Fibroblast of pulmonary artery (primary cell): Measurements from ENCODE around the gene MAPK8IP1.

Source experiments
- DNase-seq: peaks from one replicate; pipeline ENCODE4 v3.0.0-alpha.2; 2010; ENCODE audit warnings: low read depth
- H3K4me3 ChIP-seq: replicated peaks from 2 replicates; pipeline ENCODE4 v1.5.1; 2011; ENCODE audit warnings: low read depth, mild to moderate bottlenecking, control low read depth, low read length, moderate library complexity
- TF ChIP-seq, protein P1 (sequence below): IDR thresholded peaks from 2 replicates; pipeline ENCODE4 v1.5.1; 2011; ENCODE audit warnings: mild to moderate bottlenecking, control low read depth, low read length, inconsistent platforms; ENCODE audit errors: missing control alignments

The MAPK8IP1 gene

DNA sequence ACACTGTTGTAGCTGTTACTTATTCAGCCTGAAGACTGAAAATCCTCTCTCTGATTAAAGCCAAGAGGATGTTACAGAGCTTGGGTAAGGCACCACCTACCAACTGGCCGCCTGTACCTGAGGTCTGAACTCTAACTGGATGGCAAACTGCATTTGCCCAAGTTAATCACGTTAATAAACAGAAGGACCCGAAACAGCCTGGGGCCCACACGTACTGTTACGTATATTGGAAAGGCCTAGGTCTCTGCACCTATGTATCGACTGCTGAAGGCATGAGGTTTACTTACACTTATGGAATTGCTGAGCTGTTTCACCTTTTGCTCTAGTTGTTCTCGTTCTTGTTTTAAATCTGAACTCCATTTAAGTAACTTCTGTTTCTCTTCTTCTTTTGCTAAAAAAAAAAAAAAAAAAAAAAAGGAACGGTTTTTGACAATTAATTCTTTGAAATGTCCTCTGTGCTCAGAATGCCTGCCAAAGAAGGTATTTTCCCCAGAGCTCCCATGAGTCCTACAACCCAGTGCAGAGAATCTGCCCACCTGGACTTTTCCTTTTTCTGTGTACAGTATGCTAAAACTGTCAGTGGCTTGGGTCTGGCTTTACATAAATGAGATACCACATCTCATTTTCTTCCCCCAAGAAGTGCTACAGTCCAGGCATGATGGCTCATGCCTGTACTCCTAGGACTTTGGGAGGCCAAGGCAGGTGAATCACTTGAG is 50.1 kb downstream of the MAPK8IP1 start:
- H3K4me3 ChIP-seq, result no peak overlapping the region
- no peak for DNase-seq
- TF ChIP-seq, protein P1, sequence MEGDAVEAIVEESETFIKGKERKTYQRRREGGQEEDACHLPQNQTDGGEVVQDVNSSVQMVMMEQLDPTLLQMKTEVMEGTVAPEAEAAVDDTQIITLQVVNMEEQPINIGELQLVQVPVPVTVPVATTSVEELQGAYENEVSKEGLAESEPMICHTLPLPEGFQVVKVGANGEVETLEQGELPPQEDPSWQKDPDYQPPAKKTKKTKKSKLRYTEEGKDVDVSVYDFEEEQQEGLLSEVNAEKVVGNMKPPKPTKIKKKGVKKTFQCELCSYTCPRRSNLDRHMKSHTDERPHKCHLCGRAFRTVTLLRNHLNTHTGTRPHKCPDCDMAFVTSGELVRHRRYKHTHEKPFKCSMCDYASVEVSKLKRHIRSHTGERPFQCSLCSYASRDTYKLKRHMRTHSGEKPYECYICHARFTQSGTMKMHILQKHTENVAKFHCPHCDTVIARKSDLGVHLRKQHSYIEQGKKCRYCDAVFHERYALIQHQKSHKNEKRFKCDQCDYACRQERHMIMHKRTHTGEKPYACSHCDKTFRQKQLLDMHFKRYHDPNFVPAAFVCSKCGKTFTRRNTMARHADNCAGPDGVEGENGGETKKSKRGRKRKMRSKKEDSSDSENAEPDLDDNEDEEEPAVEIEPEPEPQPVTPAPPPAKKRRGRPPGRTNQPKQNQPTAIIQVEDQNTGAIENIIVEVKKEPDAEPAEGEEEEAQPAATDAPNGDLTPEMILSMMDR, result no peak

DNA sequence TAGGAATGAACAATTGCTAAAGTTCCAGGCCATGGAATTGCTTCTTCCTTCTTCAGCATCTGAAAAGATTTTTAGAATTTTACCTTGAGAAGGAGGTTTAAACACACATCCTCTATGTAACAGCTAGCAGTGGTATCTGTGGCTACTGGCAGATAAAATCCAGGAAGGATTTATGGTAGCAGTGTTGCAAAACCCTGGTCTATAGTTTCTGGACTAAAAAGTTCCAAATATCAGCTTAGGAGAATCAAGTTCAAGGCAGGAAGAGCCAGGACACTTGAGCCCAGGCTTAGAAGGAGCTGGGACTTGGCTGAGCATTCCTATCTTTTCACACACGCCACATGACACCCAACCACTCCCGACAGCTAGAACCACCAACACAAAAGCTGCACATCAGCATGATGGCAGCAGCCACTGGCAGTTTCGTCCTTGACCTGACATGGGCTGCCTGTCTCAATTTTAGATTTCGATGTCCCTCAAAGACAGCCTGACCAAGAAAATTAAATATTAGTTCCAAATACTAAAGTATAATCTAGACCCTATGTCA is 51.1 kb downstream of the MAPK8IP1 start:
- no peak overlapping the region for H3K4me3 ChIP-seq
- DNase-seq, result no peak
- TF ChIP-seq, protein P1, result no peak

GRCh38 chr11:45937916-45938315 is 52.5 kb downstream of the MAPK8IP1 start:
- TF ChIP-seq, protein P1, result no peak
- H3K4me3 ChIP-seq, result no peak overlapping the region
- no peak for DNase-seq

- H3K4me3 ChIP-seq, result no peak overlapping the region
- DNase-seq, result peak; percentile 20
- TF ChIP-seq, protein P1, result no peak
Measured at GRCh38 chr11:45939836-45940235, 54.4 kb downstream of the MAPK8IP1 start.

GRCh38 chr11:45941285-45941684 is 55.8 kb downstream of the MAPK8IP1 start:
- TF ChIP-seq, protein P1, result no peak
- DNase-seq, result no peak
- no peak overlapping the region for H3K4me3 ChIP-seq

- no peak for DNase-seq
- TF ChIP-seq, protein P1, result no peak
- H3K4me3 ChIP-seq, result no peak overlapping the region
Measured at GRCh38 chr11:45942381-45942780, 56.9 kb downstream of the MAPK8IP1 start.
